GM19438 (cell line): ENCODE results near the gene ASH1L.
"Not testable (repeated sequence)": the region's sequence is repeated elsewhere in the genome, so short reads cannot be mapped to it uniquely, and the experiment has no call there.

ENCODE experiments used
- ATAC-seq: cut with Tn5 transposase; IDR thresholded peaks from one replicate; pipeline ENCODE4 v1.9.1; 2021; ENCODE audit warnings: low read depth; ENCODE audit not compliant: unreplicated experiment

Gene ASH1L, protein sequence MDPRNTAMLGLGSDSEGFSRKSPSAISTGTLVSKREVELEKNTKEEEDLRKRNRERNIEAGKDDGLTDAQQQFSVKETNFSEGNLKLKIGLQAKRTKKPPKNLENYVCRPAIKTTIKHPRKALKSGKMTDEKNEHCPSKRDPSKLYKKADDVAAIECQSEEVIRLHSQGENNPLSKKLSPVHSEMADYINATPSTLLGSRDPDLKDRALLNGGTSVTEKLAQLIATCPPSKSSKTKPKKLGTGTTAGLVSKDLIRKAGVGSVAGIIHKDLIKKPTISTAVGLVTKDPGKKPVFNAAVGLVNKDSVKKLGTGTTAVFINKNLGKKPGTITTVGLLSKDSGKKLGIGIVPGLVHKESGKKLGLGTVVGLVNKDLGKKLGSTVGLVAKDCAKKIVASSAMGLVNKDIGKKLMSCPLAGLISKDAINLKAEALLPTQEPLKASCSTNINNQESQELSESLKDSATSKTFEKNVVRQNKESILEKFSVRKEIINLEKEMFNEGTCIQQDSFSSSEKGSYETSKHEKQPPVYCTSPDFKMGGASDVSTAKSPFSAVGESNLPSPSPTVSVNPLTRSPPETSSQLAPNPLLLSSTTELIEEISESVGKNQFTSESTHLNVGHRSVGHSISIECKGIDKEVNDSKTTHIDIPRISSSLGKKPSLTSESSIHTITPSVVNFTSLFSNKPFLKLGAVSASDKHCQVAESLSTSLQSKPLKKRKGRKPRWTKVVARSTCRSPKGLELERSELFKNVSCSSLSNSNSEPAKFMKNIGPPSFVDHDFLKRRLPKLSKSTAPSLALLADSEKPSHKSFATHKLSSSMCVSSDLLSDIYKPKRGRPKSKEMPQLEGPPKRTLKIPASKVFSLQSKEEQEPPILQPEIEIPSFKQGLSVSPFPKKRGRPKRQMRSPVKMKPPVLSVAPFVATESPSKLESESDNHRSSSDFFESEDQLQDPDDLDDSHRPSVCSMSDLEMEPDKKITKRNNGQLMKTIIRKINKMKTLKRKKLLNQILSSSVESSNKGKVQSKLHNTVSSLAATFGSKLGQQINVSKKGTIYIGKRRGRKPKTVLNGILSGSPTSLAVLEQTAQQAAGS (N-terminal part only)

GRCh38 chr1:155562581-155563376 is at the start of gene ASH1L:
ASH1L (minus strand) TSS chr1:155562803; CDS start chr1:155521519, 41,284 bp downstream.
- ATAC-seq, result peak; percentile 61

GRCh38 chr1:155610257-155610647 is 47.6 kb upstream of the ASH1L start:
- peak; percentile 34 for ATAC-seq

DNA sequence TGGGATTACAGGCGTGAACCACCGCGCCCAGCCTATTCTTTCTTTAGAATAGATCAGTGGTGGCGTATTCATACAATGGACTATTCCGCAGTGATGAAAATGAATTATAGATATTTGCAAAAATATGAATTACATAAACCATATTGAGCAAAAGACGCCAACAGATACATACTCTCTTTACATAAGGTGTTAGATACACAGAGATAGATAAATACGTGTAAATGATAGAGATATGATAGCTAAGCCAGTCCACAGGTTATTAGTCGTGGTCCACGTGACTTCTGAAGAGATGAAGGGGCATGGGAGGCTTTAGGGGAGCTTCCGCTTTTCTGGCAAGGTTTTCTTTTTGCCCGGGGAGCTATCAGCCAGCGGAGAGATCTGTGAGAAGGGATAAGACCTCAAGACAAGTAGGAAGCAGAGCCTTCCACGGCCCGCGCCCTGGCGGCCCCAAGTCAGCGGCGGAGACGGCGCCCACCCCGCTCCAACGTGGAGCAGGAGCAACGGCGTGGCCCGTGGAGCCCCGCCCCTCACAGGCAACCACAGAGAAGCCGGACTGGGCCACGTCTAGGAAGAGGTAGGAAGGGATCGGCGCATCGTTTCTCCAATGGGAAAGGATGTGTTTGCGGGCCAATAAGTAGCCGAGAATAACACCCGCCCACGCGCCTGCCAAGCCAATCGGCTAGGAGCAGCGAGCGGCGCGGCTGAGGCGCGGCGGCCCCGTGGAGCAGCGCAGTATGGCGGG is 47.1 kb upstream of the ASH1L start, which contains the start of gene MSTO1:
Gene MSTO1, plus strand, starts transcription at position 704 of the 742 bp plus-strand sequence. Its CDS starts 31 bp downstream, at position 735.
- peak; percentile 90 for ATAC-seq

- no peak for ATAC-seq
Observed at GRCh38 chr1:155608888-155609225, 46.3 kb upstream of the ASH1L start.

DNA sequence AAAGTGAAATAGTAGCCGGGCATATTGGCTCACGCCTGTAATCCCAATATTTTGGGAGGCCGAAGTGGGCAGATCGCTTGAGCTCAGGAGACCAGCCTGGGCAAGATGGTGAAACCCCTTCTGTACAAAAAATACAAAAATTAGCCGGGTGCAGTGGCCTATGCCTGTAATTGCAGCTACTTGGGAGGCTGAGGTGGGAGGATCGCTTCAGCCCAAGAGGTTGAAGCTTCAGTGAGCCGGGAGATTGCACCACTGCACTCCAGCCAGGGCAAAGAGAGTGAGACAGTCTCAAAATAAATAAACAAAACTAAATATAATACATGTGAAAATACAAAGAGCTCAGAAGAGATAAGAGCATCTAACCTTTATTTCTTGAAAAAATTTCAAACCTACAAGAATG is 45.1 kb upstream of the ASH1L start:
- no peak for ATAC-seq

DNA sequence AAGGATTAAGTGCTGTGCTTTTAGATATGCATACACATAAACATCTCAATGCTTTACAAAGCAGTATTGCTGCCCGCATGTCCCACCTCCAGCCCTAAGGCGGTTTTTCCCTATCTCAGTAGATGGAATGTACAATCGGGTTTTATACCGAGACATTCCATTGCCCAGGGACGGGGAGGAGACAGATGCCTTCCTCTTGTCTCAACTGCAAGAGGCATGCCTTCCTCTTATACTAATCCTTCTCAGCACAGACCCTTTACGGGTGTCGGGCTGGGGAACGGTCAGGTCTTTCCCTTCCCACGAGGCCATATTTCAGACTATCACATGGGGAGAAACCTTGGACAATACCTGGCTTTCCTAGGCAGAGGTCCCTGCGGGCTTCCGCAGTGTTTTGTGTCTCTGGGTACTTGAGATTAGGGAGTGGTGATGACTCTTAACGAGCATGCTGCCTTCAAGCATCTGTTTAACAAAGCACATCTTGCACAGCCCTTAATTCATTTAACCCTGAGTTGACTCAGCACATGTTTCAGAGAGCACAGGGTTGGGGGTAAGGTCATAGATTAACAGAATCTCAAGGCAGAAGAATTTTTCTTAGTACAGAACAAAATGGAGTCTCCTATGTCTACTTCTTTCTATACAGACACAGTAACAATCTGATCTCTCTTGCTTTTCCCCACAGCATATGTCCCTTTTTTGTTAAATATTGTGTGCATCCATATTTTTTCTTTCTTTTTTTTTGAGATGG is 37.4 kb upstream of the ASH1L start:
- ATAC-seq, result not testable (repeated sequence)

GRCh38 chr1:155598842-155599331 is 36.3 kb upstream of the ASH1L start:
- no peak for ATAC-seq

GRCh38 chr1:155596864-155597263 is 34.3 kb upstream of the ASH1L start:
- ATAC-seq, result no peak

- not testable (repeated sequence) for ATAC-seq
Observed at GRCh38 chr1:155595877-155596474, 33.4 kb upstream of the ASH1L start.

GRCh38 chr1:155591770-155592169 is 29.2 kb upstream of the ASH1L start:
- no peak for ATAC-seq

DNA sequence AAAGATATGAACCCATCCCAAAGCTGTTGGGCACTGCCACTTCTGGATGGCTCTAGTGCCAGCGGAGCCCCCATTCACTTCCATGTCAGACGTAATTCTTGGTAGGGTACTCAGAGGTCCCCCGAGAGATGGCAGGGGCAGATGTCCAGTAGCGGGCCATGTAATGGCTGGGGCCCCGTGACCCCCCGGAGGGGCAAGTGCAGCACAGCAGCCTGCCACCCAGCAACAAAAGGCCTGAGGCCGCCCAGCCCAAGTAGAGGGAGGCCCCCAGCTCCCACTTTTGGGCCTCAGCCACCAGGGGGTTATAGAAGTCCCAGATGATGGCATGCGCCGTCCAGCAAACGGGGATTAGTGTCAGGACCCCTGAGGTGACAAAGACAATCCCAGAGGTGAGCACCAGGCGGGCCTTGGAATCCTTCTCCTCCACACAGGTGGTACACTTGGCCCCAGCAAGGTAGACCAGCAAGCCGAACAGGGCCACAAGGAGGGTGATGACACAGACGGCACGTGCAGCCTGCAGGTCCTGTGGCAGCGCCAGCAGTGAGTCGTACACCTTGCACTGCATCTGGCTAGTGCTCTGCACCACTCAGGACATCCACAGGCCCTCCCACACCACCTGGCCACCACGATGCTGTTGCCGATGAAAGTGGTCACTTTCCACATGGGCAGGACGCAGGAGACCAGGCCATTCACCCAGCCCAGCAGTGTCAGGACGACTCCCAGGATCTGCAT is 28.1 kb upstream of the ASH1L start:
- not testable (repeated sequence) for ATAC-seq

- ATAC-seq, result not testable (repeated sequence)
Observed at GRCh38 chr1:155589282-155589681, 26.7 kb upstream of the ASH1L start.

- not testable (repeated sequence) for ATAC-seq
Observed at GRCh38 chr1:155583846-155584245, 21.2 kb upstream of the ASH1L start.

GRCh38 chr1:155575608-155576007 is 13.0 kb upstream of the ASH1L start:
- ATAC-seq, result not testable (repeated sequence)

GRCh38 chr1:155574077-155574476 is 11.5 kb upstream of the ASH1L start:
- ATAC-seq, result no peak

DNA sequence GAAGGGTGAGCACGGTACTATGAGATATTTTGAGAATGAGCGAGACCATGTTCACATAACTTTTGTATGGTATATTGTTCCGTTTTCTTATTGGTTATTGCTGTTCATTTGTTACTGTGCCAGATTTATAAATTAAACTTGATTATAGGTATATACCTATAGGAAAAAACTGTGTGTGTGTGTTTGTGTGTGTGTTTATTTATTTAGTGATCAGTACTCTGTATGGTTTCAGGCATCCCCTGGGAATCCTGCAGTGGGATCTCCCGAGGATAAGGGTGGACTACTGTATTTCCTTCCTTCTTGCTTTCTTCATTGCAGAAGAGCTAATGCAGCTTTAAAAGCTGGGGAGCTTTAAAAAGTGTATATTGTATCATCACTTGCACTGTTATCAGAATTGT is 8.0 kb upstream of the ASH1L start:
- no peak for ATAC-seq

- no peak for ATAC-seq
Observed at GRCh38 chr1:155569988-155570592, 7.5 kb upstream of the ASH1L start.
